K562 (cell line): ENCODE results near the gene GPNMB. TPM values are rescaled to one million over a fixed set of nuclear protein-coding genes. Genes with fewer than 3 reads are reported as not detected.

ENCODE experiments used
- ATAC-seq: fragments of 200-7000 bp; cut with Tn5 transposase; 3 replicates; pipeline ENCODE4 v1.9.1; 2020; ENCODE audit warnings: moderate library complexity
- BruUV-seq: library from RNA; stranded (reverse); fragments of 400-500 nt; replicated peaks from 2 replicates; lab custom pipeline; 2021; lab: Mats Ljungman, UMichigan
- CTCF ChIA-PET: fragments of 300-600 bp; formaldehyde crosslinking; extraction: SDS; loops from one replicate; lab custom pipeline; 2021; ENCODE audit warnings: low intra/inter-chr PET ratio; lab: Yijun Ruan, JAX
- POLR2A ChIA-PET: fragments of 300-600, 350-650 bp; sonication (Branson Sonifier 250); formaldehyde crosslinking; extraction: SDS; loops from one replicate; lab custom pipeline; 2021; ENCODE audit warnings: antibody characterized with exemption, inconsistent platforms; lab: Yijun Ruan, JAX
- DNase-seq, 4 experiments: peaks; one replicate each; pipeline versions ENCODE4 v3.0.0 to v3.0.0-alpha.2; 2011 to 2018; ENCODE audit warnings: low spot score in 3 of 4, mixed read lengths in 3 of 4; ENCODE audit errors: extremely low read depth in 1 of 4
- FAIRE-seq: peaks from 2 replicates; lab custom pipeline; 2011; peaks lifted over from hg19 to GRCh38; lab: Jason Lieb, UNC
- H2AFZ ChIP-seq: 2 replicates; pipeline ENCODE4 v1.6.0; 2011; ENCODE audit warnings: low read depth, low read length, control low read depth, inconsistent platforms
- H3K27ac ChIP-seq: fragments of 200-600 bp; 3 replicates; pipeline ENCODE4 v1.8.0; 2011; ENCODE audit warnings: low read depth, mild to moderate bottlenecking, control low read depth, inconsistent platforms, low read length, moderate library complexity, mixed read lengths; ENCODE audit errors: extremely low read depth
- H3K27me3 ChIP-seq, 2 experiments: fragments of 300-600 bp in 1 of 2; 2 replicates in 1 of 2; 3 replicates in 1 of 2; pipeline versions ENCODE4 v1.6.0 to v1.8.0; 2011; ENCODE audit warnings: inconsistent platforms in 2 of 2, low read length in 2 of 2, mild to moderate bottlenecking in 1 of 2, mixed read lengths in 1 of 2, moderate library complexity in 1 of 2; ENCODE audit not compliant: control insufficient read depth in 2 of 2, insufficient read depth in 2 of 2
- H3K36me3 ChIP-seq: fragments of 300-600 bp; 3 replicates; pipeline ENCODE4 v1.8.0; 2011; ENCODE audit warnings: mild to moderate bottlenecking, low read length, inconsistent platforms; ENCODE audit not compliant: control insufficient read depth, insufficient read depth
- H3K4me1 ChIP-seq, 2 experiments: fragments of 200-600 bp in 1 of 2; replicated peaks in 1 of 2; 2 replicates in 1 of 2; 3 replicates in 1 of 2; pipeline versions ENCODE4 v1.5.1 to v1.8.0; 2011; ENCODE audit warnings: inconsistent platforms in 2 of 2, low read length in 2 of 2, mild to moderate bottlenecking in 1 of 2, mixed read lengths in 1 of 2, moderate library complexity in 1 of 2; ENCODE audit not compliant: control insufficient read depth in 2 of 2, insufficient read depth in 2 of 2
- H3K4me2 ChIP-seq: 2 replicates; pipeline ENCODE4 v1.6.1; 2011; ENCODE audit warnings: low read length, control low read depth, inconsistent platforms, mixed read lengths; ENCODE audit not compliant: insufficient read depth
- H3K4me3 ChIP-seq: fragments of 200-600 bp; sonication (generic), shearing (Covaris generic); 2 replicates; pipeline ENCODE4 v1.5.1; 2016; ENCODE audit warnings: control low read depth, inconsistent platforms
- H3K79me2 ChIP-seq: fragments of 200-600 bp; 3 replicates; pipeline ENCODE4 v1.8.0; 2011; ENCODE audit warnings: low read length, inconsistent platforms; ENCODE audit not compliant: control insufficient read depth, insufficient read depth
- H3K9ac ChIP-seq, 2 experiments: 2 replicates each; pipeline versions ENCODE4 v1.6.0 to v1.6.1; 2011; ENCODE audit warnings: low read depth in 2 of 2, low read length in 2 of 2, control low read depth in 1 of 2, inconsistent platforms in 1 of 2, mild to moderate bottlenecking in 1 of 2, mixed read lengths in 1 of 2; ENCODE audit not compliant: insufficient read depth in 1 of 2
- H3K9me1 ChIP-seq: one replicate; pipeline ENCODE4 v1.6.0; 2011; ENCODE audit warnings: inconsistent platforms, mild to moderate bottlenecking, low read length, moderate library complexity; ENCODE audit not compliant: control insufficient read depth, insufficient read depth
- H3K9me3 ChIP-seq: replicated peaks from 2 replicates; pipeline ENCODE4 v1.5.1; 2011; ENCODE audit warnings: low read depth, low read length, inconsistent platforms; ENCODE audit not compliant: control insufficient read depth, insufficient read depth
- H4K20me1 ChIP-seq: replicated peaks from 2 replicates; pipeline ENCODE4 v1.6.1; 2011; ENCODE audit warnings: low read length, inconsistent platforms, mixed read lengths; ENCODE audit not compliant: control insufficient read depth, insufficient read depth
- BCOR ChIP-seq: fragments of 450-650 bp; IDR thresholded peaks from 2 replicates; pipeline ENCODE4 v1.6.1; 2016
- CBX8 ChIP-seq: fragments of 200-600 bp; sonication (generic); IDR thresholded peaks from 2 replicates; pipeline ENCODE4 v1.6.1; 2012; ENCODE audit warnings: borderline replicate concordance, mixed run types, low read depth, mild to moderate bottlenecking, moderate library complexity, mixed read lengths, low read length, control low read depth, inconsistent platforms; ENCODE audit not compliant: poor library complexity, severe bottlenecking; ENCODE audit errors: extremely low read depth
- CTBP1 ChIP-seq: fragments of 450-650 bp; IDR thresholded peaks from 2 replicates; pipeline ENCODE4 v1.6.1; 2016; ENCODE audit warnings: borderline replicate concordance
- ESRRA ChIP-seq: fragments of 450-650 bp; IDR thresholded peaks from 2 replicates; pipeline ENCODE4 v1.6.1; 2014; ENCODE audit warnings: low read depth, mild to moderate bottlenecking, moderate library complexity, borderline replicate concordance
- MTA2 ChIP-seq: fragments of 450-650 bp; IDR thresholded peaks from 2 replicates; pipeline ENCODE4 v1.6.1; 2016; ENCODE audit warnings: low read depth
- ZNF436 ChIP-seq: fragments of 250-450, 450-650 bp; sonication (Bioruptor Pico); formaldehyde crosslinking; IDR thresholded peaks from 2 replicates; pipeline ENCODE4 v1.7.0; 2020; ENCODE audit warnings: mild to moderate bottlenecking
- ZNF445 ChIP-seq: fragments of 250-450 bp; sonication (Bioruptor Pico); IDR thresholded peaks from 2 replicates; pipeline ENCODE4 v1.4.0; 2020; ENCODE audit warnings: low read depth, mild to moderate bottlenecking, moderate library complexity
- ZNF766 ChIP-seq: fragments of 200-800 bp; sonication (Bioruptor generic); conservative IDR thresholded peaks from 2 replicates; pipeline ENCODE4 v1.6.1; 2016; ENCODE audit warnings: missing genetic modification characterization, missing compliant biosample characterization
- WGBS: fragments of 100-300 bp; shearing (Covaris generic); methylation state at CpG from one replicate; pipeline ENCODE4 v1.1.6; 2016; ENCODE audit warnings: low coverage, mixed read lengths; ENCODE audit not compliant: insufficient coverage; ENCODE audit errors: missing lambda C conversion rate; 5-methylcytosine and 5-hydroxymethylcytosine counted together
- in situ Hi-C: fragments of 300-500 bp; cut with MboI; formaldehyde crosslinking; loops from 4 replicates; pipeline ENCODE4 v1.15.0; 2018; ENCODE audit warnings: inconsistent platforms, mixed read lengths
- intact Hi-C: fragments of 100-400 bp; cut with micrococcal nuclease; formaldehyde crosslinking; loops from 2 replicates; pipeline ENCODE4 v1.14.2; 2022
- polyA plus RNA-seq, 8 experiments: library from polyadenylated mRNA; depleted of rRNA in 4 of 8; stranded (reverse) in 5 of 8; unstranded in 3 of 8; fragments of >200 nt; fragmentation: Nextera tagmentation in 2 of 8; fragmentation: Illumina TruSeq in 1 of 8; extraction: Ambion mirVana in 2 of 8; extraction: Trizol in 1 of 8; gene quantifications; 2 replicates each; pipeline versions ENCODE4 v1.2.1 to v1.2.3, GENCODE V29; 2011 to 2014; ENCODE audit warnings: inconsistent platforms in 1 of 8, missing spikeins in 1 of 8
- total RNA-seq, 7 experiments: library from RNA; depleted of rRNA in 6 of 7; stranded (reverse); fragments of >200 nt in 6 of 7; fragmentation: Illumina TruSeq in 2 of 7; extraction: Trizol in 2 of 7; gene quantifications; 2 replicates each; pipeline versions ENCODE4 v1.2.1 to v1.2.3, GENCODE V29; 2011 to 2021; ENCODE audit warnings: low replicate concordance in 1 of 7
- TF ChIP-seq, protein P1 (sequence below): fragments of 250-450 bp; sonication (Bioruptor Pico); IDR thresholded peaks from 2 replicates; pipeline ENCODE4 v1.5.0; 2021; ENCODE audit warnings: mild to moderate bottlenecking, borderline replicate concordance
- TF ChIP-seq, protein P2 (sequence below): sonication (generic); formaldehyde crosslinking; IDR thresholded peaks from 2 replicates; pipeline ENCODE4 v1.9.0; 2022; ENCODE audit warnings: mild to moderate bottlenecking, missing genetic modification reagents
- TF ChIP-seq, protein P3 (sequence below): fragments of 250-450 bp; sonication (Bioruptor Pico); IDR thresholded peaks from 2 replicates; pipeline ENCODE4 v1.4.0; 2020

Gene GPNMB
- total and polyA plus RNA-seq, 9 of the 15 experiments (the other 6 are each of a cell fraction or from before 2014, with no cell fraction given) = 0.15 to 0.72 (median 0.33) TPM

DNA sequence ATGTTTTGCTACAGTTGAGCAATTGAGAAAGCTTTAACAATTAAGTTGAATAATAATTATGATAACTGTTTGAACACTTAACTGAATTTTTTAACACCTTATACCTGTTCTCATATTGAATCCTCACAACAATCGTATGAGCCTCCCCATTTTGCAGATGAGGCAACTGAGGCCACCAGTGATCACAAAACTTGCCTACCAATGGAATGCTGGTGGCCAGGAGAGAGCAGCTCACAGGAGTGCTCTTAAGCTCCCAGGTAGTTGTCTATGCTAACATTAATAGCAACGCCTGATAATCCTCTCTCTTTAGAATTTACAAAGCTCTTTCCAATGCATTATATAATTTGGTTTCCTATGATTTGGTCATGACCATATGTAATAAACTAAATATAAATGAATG is 21.6 kb downstream of the GPNMB start (continued):
- TF ChIP-seq, protein P1, sequence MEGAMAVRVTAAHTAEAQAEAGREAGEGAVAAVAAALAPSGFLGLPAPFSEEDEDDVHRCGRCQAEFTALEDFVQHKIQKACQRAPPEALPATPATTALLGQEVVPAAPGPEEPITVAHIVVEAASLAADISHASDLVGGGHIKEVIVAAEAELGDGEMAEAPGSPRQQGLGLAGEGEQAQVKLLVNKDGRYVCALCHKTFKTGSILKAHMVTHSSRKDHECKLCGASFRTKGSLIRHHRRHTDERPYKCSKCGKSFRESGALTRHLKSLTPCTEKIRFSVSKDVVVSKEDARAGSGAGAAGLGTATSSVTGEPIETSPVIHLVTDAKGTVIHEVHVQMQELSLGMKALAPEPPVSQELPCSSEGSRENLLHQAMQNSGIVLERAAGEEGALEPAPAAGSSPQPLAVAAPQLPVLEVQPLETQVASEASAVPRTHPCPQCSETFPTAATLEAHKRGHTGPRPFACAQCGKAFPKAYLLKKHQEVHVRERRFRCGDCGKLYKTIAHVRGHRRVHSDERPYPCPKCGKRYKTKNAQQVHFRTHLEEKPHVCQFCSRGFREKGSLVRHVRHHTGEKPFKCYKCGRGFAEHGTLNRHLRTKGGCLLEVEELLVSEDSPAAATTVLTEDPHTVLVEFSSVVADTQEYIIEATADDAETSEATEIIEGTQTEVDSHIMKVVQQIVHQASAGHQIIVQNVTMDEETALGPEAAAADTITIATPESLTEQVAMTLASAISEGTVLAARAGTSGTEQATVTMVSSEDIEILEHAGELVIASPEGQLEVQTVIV (CRISPR knock-in tag) = no peak
- TF ChIP-seq MTA2 (no peak), BCOR (peak; percentile 39; the same call in 1 of the 2 replicates), ZNF766 (CRISPR knock-in tag) (no peak), ZNF436 (CRISPR knock-in tag) (no peak)
- TF ChIP-seq, protein P2, sequence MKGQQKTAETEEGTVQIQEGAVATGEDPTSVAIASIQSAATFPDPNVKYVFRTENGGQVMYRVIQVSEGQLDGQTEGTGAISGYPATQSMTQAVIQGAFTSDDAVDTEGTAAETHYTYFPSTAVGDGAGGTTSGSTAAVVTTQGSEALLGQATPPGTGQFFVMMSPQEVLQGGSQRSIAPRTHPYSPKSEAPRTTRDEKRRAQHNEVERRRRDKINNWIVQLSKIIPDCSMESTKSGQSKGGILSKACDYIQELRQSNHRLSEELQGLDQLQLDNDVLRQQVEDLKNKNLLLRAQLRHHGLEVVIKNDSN = no peak

DNA sequence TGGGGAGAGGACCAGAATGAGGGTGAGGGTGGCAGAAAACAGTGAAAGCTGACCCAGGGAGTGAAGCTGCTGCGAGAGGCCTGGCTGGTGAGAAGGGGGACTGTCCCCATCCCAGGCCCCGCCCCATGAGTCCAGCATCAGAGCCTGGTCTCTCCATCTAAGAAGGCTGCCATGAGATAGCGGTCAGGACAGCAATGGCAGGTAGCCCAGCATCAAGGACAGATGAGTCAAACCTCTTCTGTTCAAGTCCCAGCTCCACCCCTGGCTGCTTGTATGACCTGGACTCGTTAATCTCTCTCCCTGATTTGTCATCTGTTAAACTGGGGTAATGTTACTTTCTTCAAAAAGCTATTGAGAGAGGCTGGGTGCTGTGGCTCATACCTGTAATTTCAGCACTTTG is 22.2 kb downstream of the GPNMB start:
- H3K79me2 ChIP-seq = no peaks in the 10 kb centered on the region
- ATAC-seq (peak; percentile 22; the same call in 2 of the 3 replicates), FAIRE-seq (no peak), DNase-seq (peak in 3 of 4 experiments; percentile 32 to 44 (median 42))
- no peak overlapping the region for H3K9ac ChIP-seq
- no peak overlapping the region for H3K27ac ChIP-seq
- ChIA-PET POLR2A (no interaction called here), CTCF (no interaction called here)
- H3K4me2 ChIP-seq = no peak overlapping the region
- TF ChIP-seq ESRRA (0 out of 2 replicates have a peak, but pooled peaks have one; percentile 19), CBX8 (no peak), CTBP1 (peak; percentile 40; the same call in 1 of the 2 replicates), ZNF445 (CRISPR knock-in tag) (no peak)
- TF ChIP-seq, protein P3, sequence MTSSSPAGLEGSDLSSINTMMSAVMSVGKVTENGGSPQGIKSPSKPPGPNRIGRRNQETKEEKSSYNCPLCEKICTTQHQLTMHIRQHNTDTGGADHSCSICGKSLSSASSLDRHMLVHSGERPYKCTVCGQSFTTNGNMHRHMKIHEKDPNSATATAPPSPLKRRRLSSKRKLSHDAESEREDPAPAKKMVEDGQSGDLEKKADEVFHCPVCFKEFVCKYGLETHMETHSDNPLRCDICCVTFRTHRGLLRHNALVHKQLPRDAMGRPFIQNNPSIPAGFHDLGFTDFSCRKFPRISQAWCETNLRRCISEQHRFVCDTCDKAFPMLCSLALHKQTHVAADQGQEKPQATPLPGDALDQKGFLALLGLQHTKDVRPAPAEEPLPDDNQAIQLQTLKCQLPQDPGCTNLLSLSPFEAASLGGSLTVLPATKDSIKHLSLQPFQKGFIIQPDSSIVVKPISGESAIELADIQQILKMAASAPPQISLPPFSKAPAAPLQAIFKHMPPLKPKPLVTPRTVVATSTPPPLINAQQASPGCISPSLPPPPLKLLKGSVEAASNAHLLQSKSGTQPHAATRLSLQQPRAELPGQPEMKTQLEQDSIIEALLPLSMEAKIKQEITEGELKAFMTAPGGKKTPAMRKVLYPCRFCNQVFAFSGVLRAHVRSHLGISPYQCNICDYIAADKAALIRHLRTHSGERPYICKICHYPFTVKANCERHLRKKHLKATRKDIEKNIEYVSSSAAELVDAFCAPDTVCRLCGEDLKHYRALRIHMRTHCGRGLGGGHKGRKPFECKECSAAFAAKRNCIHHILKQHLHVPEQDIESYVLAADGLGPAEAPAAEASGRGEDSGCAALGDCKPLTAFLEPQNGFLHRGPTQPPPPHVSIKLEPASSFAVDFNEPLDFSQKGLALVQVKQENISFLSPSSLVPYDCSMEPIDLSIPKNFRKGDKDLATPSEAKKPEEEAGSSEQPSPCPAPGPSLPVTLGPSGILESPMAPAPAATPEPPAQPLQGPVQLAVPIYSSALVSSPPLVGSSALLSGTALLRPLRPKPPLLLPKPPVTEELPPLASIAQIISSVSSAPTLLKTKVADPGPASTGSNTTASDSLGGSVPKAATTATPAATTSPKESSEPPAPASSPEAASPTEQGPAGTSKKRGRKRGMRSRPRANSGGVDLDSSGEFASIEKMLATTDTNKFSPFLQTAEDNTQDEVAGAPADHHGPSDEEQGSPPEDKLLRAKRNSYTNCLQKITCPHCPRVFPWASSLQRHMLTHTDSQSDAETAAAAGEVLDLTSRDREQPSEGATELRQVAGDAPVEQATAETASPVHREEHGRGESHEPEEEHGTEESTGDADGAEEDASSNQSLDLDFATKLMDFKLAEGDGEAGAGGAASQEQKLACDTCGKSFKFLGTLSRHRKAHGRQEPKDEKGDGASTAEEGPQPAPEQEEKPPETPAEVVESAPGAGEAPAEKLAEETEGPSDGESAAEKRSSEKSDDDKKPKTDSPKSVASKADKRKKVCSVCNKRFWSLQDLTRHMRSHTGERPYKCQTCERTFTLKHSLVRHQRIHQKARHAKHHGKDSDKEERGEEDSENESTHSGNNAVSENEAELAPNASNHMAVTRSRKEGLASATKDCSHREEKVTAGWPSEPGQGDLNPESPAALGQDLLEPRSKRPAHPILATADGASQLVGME (CRISPR knock-in tag) = no peak
- no peak overlapping the region for H3K4me3 ChIP-seq
- in situ Hi-C loops (loop anchor here (25.0 kb wide), 2 partner anchors 444 to 731 kb away; partner anchors contain the start of gene STK31), intact Hi-C loops (no loop called here)
- BruUV-seq = no TSS peak
- 5% methylated on average over 4 of the region's 4 CpGs for WGBS
- H2AFZ ChIP-seq = no peak overlapping the region
- peaks cover 0 to 10% of the 10 kb centered on the region in 2 experiments; a peak in 1 of 5 replicates for H3K27me3 ChIP-seq
- no peaks in the 10 kb centered on the region for H4K20me1 ChIP-seq
- peaks cover 0 to 7% of the 10 kb centered on the region in 2 experiments; a peak in 3 of 5 replicates for H3K4me1 ChIP-seq
- H3K36me3 ChIP-seq = no peaks in the 10 kb centered on the region
- H3K9me3 ChIP-seq = 0 out of 2 replicates have a peak, but pooled peaks cover 1% of the 10 kb centered on the region
- H3K9me1 ChIP-seq = no peaks in the 10 kb centered on the region
